Prostate gland (tissue), 2 donors: Measurements from ENCODE around the gene DNM2.
A peak's percentile ranks its signal among the peaks of the same experiment; 100 is the strongest.

Experiments used
- POLR2A ChIP-seq: fragments of 450-650 bp; IDR thresholded peaks from one replicate; pipeline ENCODE4 v1.6.1; 2016; ENCODE audit warnings: antibody characterized with exemption, mild to moderate bottlenecking
- POLR2AphosphoS5 ChIP-seq: sonication (generic); formaldehyde crosslinking; IDR thresholded peaks from one replicate; pipeline ENCODE4 v1.6.1; 2017; ENCODE audit warnings: antibody characterized with exemption
- TF ChIP-seq, protein P1 (sequence below), 4 experiments: fragments of 200-600 bp in 2 of 4; fragments of 450-650 bp in 2 of 4; sonication (generic) in 2 of 4; IDR thresholded peaks; 1 replicate in 3 of 4; 2 replicates in 1 of 4; pipeline ENCODE4 v1.5.1; 2016 to 2019; ENCODE audit warnings: antibody characterized with exemption in 4 of 4, mild to moderate bottlenecking in 2 of 4, moderate library complexity in 2 of 4

DNA sequence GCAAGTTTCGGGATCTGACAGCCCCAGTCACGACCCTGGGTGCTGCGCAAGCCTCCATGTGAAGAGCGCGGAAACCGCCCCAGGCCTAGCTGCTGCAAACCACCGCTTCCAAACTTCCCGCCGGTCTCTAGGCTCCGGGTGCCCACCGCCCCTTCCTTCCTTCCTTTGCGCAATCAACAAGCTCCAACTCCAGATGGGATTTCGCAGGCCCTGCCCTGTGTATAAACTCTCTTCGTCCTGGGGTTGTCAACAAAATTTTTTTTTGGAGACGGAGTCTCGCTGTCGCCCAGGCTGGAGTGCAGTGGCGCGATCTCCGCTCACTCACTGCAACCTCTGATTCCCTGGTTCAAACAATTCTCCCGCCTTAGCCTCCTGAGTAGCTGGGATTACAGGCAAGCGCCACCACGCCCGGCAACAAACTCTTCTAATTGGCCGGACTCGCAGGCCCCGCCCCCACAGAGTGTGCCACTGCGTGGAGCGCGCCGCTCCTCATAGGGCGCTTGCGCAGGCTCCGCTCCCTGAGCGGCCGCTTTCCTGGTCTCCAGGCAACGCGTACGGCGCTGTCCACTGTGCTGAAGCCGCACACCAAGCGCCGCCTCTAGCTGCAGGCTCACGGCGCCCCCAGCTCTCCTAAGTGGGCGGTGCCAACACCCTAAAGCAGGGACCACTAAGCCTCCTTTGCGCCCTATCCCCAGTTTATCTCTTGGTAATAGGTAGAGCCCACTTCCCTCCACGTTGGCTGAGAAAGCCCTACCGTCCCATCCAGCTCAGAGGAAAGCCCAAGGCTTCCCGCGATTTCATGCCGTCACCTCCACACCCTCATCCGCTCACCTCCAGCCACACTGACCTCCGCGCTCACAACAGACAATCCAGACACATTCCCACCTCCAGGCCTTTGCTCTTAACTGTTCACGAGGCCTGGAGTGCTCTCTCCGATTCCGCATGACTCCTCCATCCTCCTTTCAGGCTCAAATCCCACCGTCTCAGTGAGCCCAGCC lies 22.2 kb upstream of the DNM2 start:
- TF ChIP-seq POLR2A (no peak), POLR2AphosphoS5 (peak; percentile 93)
- TF ChIP-seq, protein P1, sequence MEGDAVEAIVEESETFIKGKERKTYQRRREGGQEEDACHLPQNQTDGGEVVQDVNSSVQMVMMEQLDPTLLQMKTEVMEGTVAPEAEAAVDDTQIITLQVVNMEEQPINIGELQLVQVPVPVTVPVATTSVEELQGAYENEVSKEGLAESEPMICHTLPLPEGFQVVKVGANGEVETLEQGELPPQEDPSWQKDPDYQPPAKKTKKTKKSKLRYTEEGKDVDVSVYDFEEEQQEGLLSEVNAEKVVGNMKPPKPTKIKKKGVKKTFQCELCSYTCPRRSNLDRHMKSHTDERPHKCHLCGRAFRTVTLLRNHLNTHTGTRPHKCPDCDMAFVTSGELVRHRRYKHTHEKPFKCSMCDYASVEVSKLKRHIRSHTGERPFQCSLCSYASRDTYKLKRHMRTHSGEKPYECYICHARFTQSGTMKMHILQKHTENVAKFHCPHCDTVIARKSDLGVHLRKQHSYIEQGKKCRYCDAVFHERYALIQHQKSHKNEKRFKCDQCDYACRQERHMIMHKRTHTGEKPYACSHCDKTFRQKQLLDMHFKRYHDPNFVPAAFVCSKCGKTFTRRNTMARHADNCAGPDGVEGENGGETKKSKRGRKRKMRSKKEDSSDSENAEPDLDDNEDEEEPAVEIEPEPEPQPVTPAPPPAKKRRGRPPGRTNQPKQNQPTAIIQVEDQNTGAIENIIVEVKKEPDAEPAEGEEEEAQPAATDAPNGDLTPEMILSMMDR (IDR thresholded peaks at IDR 0.05): peak in 2 of 4 experiments; percentile 22 to 23
